T-helper 22 cell (primary cell): ENCODE measurements around the gene FRS2.
"Not testable (repeated sequence)": the region's sequence is repeated elsewhere in the genome, so short reads cannot be mapped to it uniquely, and the experiment has no call there.

Experiments
- DNase-seq: peaks from one replicate; pipeline ENCODE4 v3.0.0-alpha.2; 2020; ENCODE audit warnings: low read depth

FRS2 gene

GRCh38 chr12:69580074-69580473 is 109.9 kb downstream of the FRS2 start:
- no peak for DNase-seq

- DNase-seq, result no peak
Observed at GRCh38 chr12:69583203-69583602, 113.0 kb downstream of the FRS2 start.

GRCh38 chr12:69585189-69586062 is 115.2 kb downstream of the FRS2 start, which contains the start of gene CCT2:
CCT2 (plus strand) TSS chr12:69585459; CDS start chr12:69585522, 63 bp downstream.
- DNase-seq, result peak; percentile 92

- no peak for DNase-seq
Observed at GRCh38 chr12:69588527-69588926, 118.3 kb downstream of the FRS2 start.

GRCh38 chr12:69589082-69589481 is 118.9 kb downstream of the FRS2 start:
- no peak for DNase-seq

GRCh38 chr12:69595689-69596088 is 125.5 kb downstream of the FRS2 start:
- no peak for DNase-seq

- no peak for DNase-seq
Observed at GRCh38 chr12:69598174-69598753, 128.1 kb downstream of the FRS2 start.

- no peak for DNase-seq
Observed at GRCh38 chr12:69600804-69601203, 130.6 kb downstream of the FRS2 start.

GRCh38 chr12:69601962-69602685 is 131.9 kb downstream of the FRS2 start:
- DNase-seq, result no peak

- DNase-seq, result no peak
Observed at GRCh38 chr12:69602954-69603353, 132.8 kb downstream of the FRS2 start.

- not testable (repeated sequence) for DNase-seq
Observed at GRCh38 chr12:69603556-69603955, 133.4 kb downstream of the FRS2 start.

GRCh38 chr12:69604275-69604674 is 134.1 kb downstream of the FRS2 start:
- not testable (repeated sequence) for DNase-seq

- DNase-seq, result no peak
Observed at GRCh38 chr12:69608114-69608513, 137.9 kb downstream of the FRS2 start.

GRCh38 chr12:69610126-69610525 is 139.9 kb downstream of the FRS2 start:
- DNase-seq, result no peak

GRCh38 chr12:69610729-69611128 is 140.5 kb downstream of the FRS2 start, which contains the start of gene LRRC10:
LRRC10 (minus strand) TSS chr12:69610907; CDS start chr12:69610838, 69 bp downstream.
- DNase-seq, result no peak

- no peak for DNase-seq
Observed at GRCh38 chr12:69613351-69613750, 143.2 kb downstream of the FRS2 start.

- DNase-seq, result no peak
Observed at GRCh38 chr12:69616025-69616424, 145.8 kb downstream of the FRS2 start.

- no peak for DNase-seq
Observed at GRCh38 chr12:69619050-69619449, 148.9 kb downstream of the FRS2 start.

GRCh38 chr12:69620077-69620476 is 149.9 kb downstream of the FRS2 start:
- no peak for DNase-seq

- no peak for DNase-seq
Observed at GRCh38 chr12:69620921-69621320, 150.7 kb downstream of the FRS2 start.

GRCh38 chr12:69621551-69621950 is 151.4 kb downstream of the FRS2 start:
- DNase-seq, result no peak

GRCh38 chr12:69623970-69624369 is 153.8 kb downstream of the FRS2 start:
- no peak for DNase-seq

- no peak for DNase-seq
Observed at GRCh38 chr12:69627501-69627900, 157.3 kb downstream of the FRS2 start.
